NCI-H1930 (cell line): Measurements from ENCODE around the gene UGT2B15.
"Not testable (repeated sequence)": the region's sequence is repeated elsewhere in the genome, so short reads cannot be mapped to it uniquely, and the experiment has no call there.

Experiments
- DNase-seq, 2 experiments: peaks; one replicate each; lab custom pipeline; 2025; lab: John Stamatoyannopoulos, UW

The UGT2B15 gene

GRCh38 chr4:68655764-68656444 is 14.5 kb downstream of the UGT2B15 start:
- no peak for DNase-seq

GRCh38 chr4:68654946-68655721 is 15.3 kb downstream of the UGT2B15 start:
- no peak for DNase-seq

GRCh38 chr4:68651932-68652331 is 18.5 kb downstream of the UGT2B15 start:
- DNase-seq, result no peak

GRCh38 chr4:68630371-68630770 is 40.1 kb downstream of the UGT2B15 start:
- no peak for DNase-seq

- DNase-seq, result not testable (repeated sequence)
Measured at GRCh38 chr4:68622731-68623130, 47.7 kb downstream of the UGT2B15 start.

GRCh38 chr4:68617003-68617698 is 53.3 kb downstream of the UGT2B15 start:
- DNase-seq, result no peak

- DNase-seq, result no peak
Measured at GRCh38 chr4:68615699-68616422, 54.6 kb downstream of the UGT2B15 start.

GRCh38 chr4:68613752-68614151 is 56.7 kb downstream of the UGT2B15 start:
- no peak for DNase-seq

- DNase-seq, result no peak
Measured at GRCh38 chr4:68606240-68606639, 64.2 kb downstream of the UGT2B15 start.

GRCh38 chr4:68599150-68599549 is 71.3 kb downstream of the UGT2B15 start:
- DNase-seq, result no peak

GRCh38 chr4:68597482-68597881 is 73.0 kb downstream of the UGT2B15 start:
- DNase-seq, result no peak
